Keratinocyte (primary cell): Measurements from ENCODE around the gene ZNF474.

Source experiments
- CTCF ChIP-seq, 3 experiments: IDR thresholded peaks in 1 of 3; conservative IDR thresholded peaks in 1 of 3; optimal IDR thresholded peaks in 1 of 3; 2 replicates in 2 of 3; 3 replicates in 1 of 3; pipeline versions ENCODE3 to v1.5.1; 2011; ENCODE audit warnings: low read length in 3 of 3, mild to moderate bottlenecking in 3 of 3, moderate library complexity in 2 of 3, control low read depth in 1 of 3, inconsistent platforms in 1 of 3; ENCODE audit not compliant: insufficient read depth in 2 of 3; ENCODE audit errors: extremely low read depth in 1 of 3
- EZH2 ChIP-seq: IDR thresholded peaks from one replicate; pipeline ENCODE4 v1.6.1; 2012; ENCODE audit warnings: inconsistent platforms, mild to moderate bottlenecking, low read length, moderate library complexity

GRCh38 chr5:122142480-122143164 lies 13.3 kb downstream of the ZNF474 start:
- TF ChIP-seq CTCF (optimal IDR thresholded peaks at IDR 0.05 in 1 of 3, IDR thresholded peaks at IDR 0.05 in 1 of 3, conservative IDR thresholded peaks at IDR 0.05 in 1 of 3; ENCODE audit: extremely low read depth in 1 of 3, insufficient read depth in 2 of 3, low read length in 3 of 3) (no peak), EZH2 (no peak)
